SIG-M5 treated with dmso at 0.1 percent for 504 hours (cell line): ENCODE results near the gene UBE2I.

Source experiments
- DNase-seq: peaks from one replicate; lab custom pipeline; 2025; ENCODE audit not compliant: unreplicated experiment; lab: John Stamatoyannopoulos, UW

Gene UBE2I

DNA sequence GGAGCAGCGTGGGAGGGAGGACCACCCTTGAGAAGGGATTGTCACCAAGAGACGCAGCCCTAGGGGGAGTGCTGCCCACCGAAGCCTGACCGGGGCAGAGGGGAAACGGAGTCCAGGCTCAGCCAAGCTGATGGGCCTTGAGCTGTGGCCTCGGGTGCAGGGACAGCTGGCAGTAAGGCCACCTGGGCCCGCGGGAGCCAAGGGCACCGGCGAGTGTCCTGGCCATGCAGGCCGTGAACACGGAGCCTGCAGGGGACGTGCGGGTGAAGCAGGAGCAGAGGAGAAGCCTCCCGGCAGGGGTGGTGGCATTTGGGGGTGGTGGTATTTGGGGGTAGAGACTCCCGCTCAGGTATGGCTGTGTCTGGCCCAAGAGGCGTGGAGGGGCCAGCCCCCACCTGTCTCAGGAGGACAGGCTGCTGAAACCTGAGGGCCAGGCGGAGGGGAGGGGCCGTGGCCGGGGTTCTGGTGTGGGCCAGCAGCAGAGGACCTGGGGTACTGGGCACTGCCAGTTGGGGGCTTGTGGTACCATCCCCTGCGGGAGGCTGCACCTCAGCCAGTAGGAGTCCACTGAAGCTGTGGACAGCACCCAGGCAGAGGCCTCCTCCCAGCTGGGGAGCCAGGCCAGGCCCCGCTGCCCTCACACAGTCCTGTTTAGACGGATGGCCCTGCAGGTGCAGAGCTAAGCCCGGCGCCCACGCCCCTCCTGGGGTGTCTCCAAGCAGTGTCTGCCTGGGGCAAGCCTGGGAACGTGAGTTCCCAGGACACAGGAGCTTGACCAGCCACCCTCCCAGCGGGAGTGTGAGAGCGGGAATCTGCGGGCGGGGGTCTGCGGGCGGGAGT, 46.8 kb downstream of the UBE2I start:
- DNase-seq, result no peak

DNA sequence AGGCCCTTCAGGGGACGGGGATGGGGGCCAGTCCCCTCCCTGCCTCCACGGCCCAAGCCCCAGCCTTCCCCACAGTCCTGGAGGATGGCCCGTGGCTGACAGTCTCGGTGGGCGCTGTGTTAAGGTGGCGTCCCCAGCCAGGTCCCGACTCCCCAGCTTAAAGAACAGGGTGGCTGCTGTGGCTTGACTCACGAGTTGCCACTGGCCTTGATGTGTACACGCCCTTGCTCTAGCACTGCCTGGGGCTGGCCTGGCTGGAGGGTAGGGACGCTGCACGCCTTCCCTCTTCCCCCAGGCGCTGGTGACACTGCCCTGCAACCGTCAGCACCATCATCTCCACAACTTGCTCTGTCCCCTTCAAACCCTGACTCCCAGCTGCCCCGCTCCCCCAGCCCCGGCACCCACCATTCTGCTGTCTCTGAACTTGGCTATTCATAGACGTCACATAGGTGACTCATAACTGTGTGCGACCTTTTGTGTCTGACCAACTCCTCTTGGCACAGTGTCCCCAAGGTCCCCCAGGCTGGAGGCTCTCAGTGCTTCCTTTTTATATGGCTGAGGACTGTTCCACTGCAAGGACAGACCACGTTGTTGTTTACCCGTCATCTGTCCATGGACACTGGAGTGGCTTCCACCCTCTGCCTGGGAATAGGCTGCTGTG, 48.6 kb downstream of the UBE2I start:
- no peak for DNase-seq

DNA sequence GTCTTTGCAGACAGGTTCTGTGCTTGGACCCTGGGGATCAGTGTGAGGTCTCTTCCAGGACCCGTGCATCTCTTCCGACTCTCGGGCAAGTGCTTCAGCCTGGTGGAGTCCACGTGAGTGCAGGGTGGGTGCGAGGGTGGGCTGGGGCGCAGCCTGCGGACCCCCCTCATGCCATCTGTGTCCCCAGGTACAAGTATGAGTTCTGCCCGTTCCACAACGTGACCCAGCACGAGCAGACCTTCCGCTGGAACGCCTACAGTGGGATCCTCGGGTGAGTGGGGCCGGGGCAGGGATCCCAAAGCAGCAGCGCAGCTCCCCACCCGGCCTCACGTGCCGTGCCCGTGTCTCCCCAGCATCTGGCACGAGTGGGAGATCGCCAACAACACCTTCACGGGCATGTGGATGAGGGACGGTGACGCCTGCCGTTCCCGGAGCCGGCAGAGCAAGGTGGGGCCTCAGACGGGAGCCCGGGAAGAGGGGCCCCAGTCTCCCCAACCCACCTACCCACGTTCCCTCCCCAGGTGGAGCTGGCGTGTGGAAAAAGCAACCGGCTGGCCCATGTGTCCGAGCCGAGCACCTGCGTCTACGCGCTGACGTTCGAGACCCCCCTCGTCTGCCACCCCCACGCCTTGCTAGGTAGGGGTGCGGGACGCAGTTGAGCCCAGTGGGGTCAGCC, 52.4 kb downstream of the UBE2I start:
- no peak for DNase-seq

DNA sequence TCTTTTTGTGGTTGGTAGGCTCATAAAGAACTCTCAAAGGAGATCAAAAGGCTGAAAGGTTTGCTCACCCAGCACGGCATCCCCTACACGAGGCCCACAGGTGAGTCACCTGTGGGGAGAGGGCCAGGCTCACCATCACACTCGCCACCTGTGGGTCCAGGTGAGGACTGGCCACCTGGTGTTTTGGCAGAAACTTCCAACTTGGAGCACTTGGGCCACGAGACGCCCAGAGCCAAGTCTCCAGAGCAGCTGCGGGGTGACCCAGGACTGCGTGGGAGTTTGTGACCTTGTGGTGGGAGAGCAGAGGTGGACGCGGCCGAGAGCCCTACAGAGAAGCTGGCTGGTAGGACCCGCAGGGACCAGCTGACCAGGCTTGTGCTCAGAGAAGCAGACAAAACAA, 53.4 kb downstream of the UBE2I start:
- no peak for DNase-seq

DNA sequence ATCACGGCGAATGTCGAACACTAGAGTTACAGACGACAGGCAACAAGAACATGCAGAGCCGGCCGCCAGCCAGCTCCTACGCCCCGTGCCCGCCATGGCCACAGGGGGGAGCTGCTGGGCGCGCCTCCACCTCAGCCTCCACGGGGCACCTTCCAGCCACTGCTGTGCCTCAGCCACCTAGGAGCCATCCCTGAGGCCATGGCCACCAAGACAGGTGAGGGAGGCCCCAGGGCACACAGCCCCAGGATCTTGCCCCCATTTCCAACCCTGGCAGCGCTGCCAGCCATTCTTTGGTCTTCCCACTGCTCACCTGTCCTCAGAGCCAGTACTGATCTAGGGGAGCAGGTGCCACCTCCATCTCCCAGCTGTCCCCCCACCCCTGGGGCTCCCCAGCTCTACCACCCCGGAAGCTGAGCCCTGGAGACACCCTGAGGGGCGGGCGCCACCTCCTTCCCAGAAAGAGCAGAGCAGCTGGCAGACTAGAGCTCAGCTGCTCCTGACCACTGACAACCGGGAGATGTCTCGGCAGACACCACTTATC, 54.1 kb downstream of the UBE2I start:
- peak; percentile 39 for DNase-seq

DNA sequence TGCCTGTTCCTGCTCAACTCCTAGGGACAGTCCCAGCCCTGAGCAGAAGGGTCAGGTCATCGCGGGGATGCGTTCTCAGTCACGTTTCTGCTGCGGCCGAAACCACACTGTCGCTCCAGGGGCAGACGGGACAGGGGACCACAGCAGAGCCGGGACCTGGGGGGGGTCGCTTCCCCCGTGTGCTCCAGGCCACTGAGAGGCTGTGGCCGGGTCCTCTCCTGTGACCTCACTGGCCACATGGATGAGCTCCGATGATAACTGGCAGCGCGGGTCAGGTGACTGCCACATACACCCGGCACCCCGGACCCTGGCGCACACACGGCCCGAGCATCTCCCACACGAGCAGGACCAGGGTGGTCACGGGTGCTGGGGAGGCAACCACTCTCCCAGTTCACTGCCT, 55.1 kb downstream of the UBE2I start:
- DNase-seq, result no peak

DNA sequence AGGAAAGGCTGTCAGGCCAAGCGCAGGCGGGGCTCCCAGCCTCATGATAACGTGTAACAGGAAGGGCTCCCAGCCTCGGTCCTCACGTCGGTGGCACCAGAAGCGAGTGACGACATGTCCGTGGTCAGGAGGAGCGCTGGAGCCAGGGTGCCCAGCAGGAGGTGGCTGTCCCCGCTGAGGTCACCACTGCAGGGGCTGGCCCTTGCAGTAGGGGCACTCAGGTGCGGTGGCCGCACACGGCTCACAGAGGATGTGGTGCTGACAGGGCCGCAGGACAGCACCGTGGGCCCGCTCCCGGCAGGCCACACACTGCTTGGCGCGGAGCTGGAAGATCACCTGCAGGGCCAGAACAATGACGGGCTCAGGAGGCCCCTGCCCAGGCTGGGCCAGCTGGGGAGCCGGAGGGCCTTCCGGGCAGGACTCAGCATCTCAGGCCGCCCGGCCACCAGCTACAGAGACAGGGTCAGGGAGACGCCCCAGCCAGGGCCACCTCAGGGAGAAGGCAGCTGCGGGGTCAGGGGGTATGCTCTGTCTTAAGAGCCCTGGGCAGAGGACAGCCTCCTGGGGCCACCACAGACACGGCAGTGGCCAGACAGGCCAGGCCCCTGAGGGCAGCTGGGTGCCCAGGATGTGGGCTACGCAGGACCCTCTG, 56.8 kb downstream of the UBE2I start:
- no peak for DNase-seq

DNA sequence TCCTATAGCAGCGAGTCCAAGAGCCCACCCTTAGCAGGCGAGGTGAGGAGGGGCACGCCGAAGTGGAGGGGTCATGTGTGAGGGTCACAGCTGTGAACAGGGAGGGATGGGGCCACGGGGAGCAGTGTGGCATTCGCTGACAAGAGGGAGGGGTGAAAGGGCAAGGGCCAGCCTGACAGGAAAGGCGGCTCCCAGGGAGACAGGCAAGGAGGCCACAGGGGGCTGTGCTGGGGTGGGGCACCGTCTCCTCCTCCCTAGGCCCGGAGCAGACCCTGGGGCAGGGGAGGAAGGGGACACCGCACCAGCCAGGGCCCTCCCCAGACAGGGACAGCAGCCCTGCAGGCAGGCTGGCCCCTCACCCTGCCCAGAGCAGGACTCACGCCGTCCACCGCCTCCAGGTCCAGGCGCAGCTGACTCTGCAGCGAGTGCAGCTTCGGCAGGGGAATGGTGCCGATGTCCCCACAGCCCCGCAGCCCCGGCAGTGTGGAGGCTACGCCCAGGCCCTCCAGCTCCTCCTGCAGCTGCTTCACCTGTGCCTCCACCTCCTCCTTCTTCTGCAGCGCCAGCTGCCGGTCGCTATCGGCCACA, 57.4 kb downstream of the UBE2I start:
- DNase-seq, result no peak

DNA sequence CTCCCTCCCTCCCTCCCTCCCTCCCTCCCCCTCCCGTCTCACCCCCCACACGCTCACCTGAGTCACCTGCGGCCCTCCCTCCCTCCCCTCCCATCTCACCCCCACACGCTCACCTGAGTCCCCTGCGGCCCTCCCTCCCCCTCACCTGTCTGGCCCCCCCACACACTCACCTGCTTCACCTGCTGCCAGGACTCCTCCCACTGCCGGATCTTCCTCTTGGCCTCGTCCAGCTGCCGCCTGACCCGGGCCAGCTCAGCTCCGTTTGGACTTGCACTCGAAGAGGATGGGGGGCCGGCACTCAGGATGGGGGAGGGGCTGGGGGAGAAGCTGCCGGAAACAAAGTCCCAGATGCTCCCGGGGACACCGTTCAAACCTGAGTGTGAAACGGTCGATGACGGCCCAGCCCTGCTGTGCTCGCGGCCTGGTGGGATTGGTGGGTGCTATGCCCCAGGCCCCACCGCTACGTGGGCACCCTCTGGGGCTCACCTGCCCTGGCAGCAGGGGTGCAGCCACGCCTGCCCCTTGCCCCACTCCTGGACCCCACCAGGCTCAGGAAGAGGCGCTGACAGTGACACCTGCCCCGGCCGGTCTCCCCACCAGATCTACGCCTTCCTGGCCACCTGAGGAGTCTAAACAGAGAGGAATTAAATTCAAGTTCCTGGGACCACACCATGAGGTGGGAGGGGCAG, 58.2 kb downstream of the UBE2I start:
- no peak for DNase-seq

DNA sequence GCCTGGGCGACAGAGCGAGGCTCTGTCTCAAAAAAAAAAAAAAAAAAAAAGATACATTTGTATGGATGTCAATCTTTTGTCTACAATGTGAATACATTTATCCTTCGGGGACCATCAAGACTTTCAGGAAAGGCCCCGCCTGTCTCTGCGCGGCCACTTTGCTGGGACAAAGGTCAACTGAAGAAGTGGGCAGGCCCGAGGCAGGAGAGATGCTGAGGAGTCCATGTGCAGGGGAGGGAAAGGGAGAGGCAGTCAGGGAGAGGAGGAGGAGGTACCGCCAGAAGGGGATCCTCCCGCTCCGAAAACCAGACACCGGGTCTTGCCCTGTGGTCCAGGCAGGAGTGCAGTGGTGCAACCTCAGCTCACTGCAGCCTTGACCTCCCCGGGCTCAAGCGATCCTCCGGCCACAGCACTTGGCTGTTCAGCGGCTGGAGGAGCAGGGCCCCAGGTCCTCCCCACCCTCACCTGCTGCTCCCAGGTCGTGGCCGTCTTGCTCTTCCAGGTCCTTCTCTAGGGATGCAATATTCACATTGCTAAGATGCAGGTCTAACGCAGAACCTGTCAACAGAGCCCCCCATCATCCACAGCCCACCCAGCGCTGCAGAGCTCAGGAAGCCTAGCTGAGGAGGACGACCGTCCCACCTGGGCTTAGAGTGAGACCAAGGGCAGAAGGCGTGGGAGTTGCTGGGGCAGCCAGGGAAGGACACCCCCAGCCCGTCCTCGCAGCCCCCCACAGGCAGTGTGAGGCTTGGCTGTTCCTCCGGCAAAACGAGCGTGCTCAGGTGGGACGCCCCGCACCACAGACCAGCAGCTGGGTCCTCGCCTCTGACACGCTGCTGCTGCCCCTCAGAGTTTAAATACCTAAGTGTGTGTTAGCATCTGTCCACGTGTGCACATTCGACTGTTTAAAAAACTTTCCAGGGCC, 61.9 kb downstream of the UBE2I start:
- DNase-seq, result no peak

DNA sequence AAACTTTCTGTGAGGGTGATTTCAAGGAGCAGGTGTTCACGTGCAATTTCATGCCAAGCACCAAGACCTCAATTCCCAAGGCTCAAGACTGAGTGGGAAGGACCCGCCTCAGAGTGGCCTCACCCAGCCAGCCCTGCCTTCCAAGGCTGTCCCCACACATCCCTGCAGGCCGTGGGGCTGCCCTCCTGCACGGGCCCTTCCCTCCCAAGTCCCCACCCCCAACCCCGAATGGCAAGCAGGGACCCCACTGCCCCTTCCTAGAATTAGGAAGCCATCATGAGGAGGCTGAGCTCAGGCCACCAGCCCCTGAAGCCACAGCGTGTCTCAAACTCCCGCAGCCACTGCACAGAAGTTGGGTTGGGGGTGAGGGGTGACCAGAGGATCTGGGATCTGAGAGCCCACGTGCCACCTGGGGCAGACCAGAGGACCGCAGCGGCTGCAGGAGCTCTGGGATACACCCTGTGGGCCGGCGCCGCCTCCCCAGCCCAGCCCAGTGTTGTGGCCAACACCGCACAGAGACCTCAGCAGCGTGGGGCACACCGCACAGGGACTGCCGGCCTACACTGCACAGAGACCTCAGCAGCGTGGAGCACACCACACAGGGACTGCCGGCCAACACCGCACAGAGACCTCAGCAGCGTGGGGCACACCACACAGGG, 63.0 kb downstream of the UBE2I start:
- no peak for DNase-seq

DNA sequence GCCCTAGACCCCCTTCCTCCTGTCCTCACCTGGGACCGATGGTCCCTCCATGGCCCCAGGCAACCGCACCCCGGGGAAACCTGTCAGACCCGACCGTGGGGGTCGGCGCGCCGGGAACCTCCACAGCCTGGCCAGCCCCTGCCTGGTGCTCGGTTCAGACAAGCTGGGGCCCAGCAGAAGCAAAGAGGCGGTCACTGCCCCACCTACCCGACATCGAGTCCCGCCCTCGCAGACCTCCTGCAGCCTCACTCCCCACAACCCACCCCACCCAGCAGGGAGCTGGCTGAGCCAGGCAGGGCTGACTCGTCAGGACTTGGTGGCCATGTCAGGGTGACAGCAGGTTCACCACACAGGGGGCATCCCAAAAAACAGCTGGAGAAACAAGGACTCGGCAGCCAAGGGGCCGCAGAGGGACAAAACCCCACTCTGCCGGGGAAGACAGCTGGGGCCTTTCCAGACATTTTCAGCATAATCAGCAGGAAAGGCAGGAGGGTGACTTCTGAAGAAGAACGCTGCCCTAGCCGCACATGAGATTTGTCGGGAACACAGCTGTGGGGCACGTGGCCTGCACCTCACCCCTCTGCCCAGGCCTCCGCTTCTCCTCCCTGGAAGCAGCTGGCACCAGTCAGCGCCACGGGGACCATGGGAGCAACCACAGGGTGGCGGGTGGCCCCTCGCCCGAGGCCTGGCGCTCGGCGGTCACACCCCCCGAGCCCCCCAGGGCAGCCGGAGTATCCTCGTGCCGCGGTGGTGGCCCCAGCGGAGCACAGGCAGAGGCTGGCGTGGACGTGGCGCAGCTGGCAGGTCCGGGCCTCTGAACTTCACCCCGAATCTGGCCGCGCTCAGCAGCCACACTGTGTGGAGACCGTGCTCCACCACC, 65.2 kb downstream of the UBE2I start:
- no peak for DNase-seq

DNA sequence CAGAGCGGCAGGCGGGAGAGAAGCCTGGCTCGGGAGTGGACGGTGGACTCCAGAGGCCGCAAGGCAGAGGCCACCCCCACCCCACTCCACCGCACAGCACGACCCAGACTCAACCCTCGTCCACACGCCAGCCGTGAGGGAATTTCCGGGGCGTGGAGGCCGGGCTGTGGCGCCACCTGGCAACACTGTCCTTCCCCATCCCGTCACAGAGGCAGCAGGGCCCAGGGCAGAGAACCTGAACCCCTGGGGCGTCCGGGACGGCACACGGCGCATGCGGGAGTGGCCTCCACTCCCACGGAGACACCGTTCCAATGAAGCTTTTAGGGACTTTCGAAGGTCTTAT, 65.8 kb downstream of the UBE2I start:
- DNase-seq, result no peak

DNA sequence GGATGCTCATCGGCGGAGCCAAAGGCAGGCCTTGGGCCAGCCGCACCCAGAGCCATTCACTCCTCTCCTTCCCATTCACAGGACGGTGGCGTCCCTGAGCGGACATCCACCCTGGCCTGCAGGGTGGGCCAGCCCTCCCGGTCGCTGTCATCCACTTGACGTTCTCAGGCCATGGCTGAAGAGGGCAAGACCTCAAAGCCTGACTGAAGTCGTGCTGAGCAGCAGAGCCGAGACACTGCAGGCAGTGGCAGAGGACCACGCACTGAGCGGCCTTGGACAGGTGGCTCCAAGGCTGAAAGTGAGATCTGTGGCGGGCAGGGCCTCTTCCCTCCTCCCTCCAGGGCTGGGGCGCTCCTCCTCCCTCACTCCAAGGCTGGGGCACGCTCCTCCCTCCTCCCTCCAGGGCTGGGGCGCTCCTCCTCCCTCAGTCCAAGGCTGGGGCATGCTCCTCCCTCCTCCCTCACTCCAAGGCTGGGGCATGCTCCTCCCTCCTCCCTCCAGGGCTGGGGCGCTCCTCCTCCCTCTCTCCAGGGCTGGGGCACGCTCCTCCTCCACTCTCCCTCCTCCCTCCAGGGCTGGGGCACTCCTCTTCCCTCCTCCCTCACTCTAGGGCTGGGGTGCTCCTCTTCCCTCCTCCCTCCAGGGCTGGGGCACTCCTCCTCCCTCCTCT, 66.4 kb downstream of the UBE2I start:
- DNase-seq, result no peak
